ENCODE measurements around the gene SRRM1.

The SRRM1 gene, protein sequence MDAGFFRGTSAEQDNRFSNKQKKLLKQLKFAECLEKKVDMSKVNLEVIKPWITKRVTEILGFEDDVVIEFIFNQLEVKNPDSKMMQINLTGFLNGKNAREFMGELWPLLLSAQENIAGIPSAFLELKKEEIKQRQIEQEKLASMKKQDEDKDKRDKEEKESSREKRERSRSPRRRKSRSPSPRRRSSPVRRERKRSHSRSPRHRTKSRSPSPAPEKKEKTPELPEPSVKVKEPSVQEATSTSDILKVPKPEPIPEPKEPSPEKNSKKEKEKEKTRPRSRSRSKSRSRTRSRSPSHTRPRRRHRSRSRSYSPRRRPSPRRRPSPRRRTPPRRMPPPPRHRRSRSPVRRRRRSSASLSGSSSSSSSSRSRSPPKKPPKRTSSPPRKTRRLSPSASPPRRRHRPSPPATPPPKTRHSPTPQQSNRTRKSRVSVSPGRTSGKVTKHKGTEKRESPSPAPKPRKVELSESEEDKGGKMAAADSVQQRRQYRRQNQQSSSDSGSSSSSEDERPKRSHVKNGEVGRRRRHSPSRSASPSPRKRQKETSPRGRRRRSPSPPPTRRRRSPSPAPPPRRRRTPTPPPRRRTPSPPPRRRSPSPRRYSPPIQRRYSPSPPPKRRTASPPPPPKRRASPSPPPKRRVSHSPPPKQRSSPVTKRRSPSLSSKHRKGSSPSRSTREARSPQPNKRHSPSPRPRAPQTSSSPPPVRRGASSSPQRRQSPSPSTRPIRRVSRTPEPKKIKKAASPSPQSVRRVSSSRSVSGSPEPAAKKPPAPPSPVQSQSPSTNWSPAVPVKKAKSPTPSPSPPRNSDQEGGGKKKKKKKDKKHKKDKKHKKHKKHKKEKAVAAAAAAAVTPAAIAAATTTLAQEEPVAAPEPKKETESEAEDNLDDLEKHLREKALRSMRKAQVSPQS

DNA sequence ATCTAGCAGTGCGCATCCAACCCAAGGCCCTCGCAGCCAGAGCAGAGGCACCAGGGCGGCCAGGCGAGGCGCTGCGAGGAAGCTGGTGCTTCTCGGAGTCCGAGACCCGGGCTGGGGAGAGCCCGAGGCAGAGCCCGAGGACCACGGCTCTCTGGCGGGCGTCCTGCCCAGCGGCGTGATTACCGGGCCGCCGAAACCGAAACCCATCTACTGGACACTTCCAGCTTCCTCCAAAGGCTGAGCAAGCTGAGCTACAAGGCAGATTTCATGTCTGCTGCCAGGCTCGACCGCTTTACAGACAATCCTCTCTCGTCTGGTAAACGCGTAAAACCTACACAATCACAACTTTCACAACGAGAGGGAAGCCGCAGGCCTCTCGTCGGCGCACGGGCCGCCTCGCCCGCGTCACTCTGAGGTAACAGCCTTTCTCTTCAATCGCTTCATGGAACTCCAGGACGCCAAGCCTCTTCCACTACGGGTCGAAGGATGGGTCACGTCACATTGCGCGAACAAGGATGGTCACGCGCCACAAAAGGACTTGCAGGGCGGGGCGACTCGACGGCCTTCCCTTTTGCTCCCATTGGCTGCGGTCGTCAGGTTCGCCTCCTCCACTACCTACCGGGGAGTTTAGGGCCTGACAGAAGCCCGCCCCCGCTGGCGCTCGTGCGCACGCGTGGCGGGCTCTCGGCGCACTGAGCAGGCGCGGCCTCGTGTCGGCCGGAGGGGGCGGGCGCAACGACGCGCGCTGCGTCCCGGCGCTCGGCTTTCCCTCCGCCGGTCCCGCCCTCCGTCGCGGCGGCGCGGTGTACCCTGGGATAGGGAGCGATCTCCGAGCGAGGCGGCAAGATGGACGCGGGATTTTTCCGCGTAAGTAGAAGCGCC is at the start of gene SRRM1:
Gene SRRM1 (plus strand): TSS at position 822 of the 882 bp plus-strand sequence. CDS start 25 bp downstream, at position 847.
- peak; percentile 100 for DNase-seq (ENCODE audit: low spot score)

DNA sequence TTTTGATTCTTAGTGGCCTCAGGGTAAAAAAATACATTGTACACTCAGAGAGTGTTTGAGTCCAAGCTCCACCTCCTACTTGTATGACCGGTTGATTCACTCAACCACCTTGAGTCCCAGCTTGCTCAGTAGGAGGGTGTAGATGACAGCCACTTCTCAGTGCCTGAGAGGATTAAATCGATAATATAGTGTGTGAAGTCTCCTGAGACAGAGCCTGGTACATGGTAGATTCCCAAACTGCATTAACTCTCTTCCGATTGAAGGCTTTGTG is 48.8 kb upstream of the SRRM1 start:
- DNase-seq (ENCODE audit: low spot score) = no peak

DNA sequence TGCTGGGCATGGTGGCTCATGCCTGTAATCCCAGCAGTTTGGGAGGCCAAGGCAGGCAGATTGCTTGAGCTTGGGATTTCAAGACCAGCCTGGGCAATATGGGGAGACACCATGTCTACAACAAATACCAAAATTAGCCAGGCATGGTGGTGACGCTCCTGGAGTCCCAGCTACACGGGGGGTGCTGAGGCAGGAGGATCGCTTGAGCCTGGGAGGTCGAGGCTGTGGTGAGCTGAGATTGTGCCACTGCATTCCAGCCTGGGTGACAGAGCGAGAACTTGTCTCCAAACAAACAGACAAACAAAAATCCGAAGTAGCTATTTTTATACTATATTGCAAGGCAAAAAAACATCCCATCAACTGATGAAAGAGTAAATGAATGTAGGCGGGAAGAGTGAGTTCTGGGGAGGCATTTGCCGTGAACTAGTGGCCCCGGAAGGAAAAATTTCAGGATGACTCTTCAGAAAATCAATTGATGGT is 46.7 kb upstream of the SRRM1 start:
- no peak for DNase-seq (ENCODE audit: low spot score)

DNA sequence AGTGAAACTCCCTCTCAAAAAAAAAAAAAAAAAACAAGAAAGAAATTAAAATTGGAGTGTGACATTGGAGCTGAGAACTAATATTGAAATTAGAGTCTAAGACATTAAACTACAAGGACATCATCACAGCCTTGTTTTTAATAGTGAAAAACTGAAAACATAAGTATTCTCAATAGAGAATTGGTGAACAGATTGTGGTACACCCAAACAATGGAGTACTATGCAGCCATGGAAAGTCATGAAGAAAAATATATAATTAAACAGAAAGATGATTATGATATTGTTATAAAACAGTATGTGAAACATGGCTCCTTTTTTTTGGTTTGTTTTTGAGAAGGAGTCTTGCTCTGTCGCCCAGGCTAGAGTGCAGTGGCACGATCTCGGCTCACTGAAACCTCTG is 43.8 kb upstream of the SRRM1 start:
- no peak for DNase-seq (ENCODE audit: low spot score)

DNA sequence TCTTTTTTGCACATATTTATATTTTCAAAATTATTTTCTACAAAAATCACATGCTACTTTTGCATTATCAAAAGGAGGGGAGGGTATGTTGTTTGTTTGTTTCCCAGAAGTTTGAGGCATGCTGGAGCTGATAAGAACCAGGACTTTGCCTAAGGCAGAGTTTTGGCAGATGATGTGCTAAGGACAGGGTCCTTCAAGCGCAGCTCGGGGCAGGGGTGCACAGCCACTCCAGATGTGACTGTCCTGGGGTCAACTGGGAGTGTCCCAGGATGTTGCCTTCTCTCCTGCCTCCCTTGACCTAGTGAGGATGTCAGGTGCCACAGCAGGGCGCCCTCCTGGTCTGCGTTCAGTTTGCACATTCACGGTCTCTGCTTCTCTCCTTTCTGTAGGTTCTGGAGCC is 42.6 kb upstream of the SRRM1 start:
- no peak for DNase-seq (ENCODE audit: low spot score)

DNA sequence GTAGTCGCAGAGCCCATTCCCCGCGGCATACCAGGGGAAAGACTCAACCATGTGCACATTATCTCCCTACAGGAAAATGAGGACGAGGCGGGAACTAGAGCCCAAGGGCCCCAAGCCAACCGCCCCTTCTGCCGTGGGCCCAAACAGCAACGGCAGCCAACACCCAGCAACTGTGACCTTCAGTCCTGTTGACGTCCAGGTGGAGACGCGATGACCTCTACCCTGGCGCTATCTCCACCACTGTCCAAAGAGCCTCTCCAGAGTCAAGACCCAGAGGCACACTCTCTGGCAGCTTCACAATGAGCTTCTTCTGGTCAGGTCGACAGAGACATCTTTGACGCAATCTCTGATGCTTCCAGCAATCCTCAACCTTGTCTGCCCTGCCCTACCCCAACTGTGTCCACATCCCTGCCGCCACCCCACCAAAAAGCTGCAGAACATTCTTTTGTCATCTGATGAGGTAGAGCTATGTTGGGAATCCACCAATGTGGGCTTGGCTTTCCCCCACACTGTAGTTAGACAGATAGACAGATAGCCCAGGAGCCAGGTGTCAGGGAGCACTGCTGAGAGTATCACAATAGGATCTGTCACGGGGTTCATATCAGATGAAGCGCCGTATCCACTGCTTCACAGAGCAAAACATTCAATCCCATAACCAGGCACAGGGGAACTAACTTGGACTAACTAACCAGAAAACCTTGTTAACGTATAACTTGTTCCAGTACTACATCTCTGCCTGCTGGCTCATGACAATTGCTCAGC is 37.4 kb upstream of the SRRM1 start:
- DNase-seq (ENCODE audit: low spot score) = peak; percentile 36

DNA sequence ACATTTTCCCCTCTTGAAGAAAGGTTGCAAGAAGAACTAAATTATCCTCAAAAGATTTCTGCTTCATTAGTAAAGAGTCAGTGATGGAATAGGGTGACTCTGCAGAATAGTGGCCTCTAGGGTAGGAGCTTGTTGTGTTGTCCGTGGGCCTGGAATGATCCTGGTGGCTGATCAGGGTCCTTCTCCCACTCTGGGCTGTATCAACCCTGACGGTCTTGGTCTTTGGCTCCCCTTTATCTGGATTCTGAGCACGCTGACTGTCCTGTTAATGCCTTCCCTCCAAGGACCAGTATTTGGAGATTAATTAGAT is 36.9 kb upstream of the SRRM1 start:
- DNase-seq (ENCODE audit: low spot score) = no peak

DNA sequence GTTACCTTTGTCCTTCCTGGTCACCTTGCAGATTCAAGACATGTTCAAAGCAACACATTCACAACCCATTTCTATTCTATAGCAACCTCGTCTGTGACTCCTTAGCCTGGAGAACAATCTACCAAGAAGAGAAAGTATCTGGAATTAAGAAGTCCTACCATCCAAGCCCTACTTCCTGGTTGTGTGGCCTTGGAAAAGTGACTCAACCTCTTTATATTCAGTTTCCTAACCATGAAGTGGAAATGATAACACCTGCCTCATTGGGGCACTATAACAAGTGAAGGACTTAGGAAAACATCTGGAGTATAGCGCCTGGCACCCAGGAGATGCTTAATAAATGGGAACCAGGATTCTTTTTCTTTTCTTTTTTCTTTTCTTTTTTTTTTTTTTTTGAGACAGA is 36.5 kb upstream of the SRRM1 start:
- DNase-seq (ENCODE audit: low spot score) = peak; percentile 62

DNA sequence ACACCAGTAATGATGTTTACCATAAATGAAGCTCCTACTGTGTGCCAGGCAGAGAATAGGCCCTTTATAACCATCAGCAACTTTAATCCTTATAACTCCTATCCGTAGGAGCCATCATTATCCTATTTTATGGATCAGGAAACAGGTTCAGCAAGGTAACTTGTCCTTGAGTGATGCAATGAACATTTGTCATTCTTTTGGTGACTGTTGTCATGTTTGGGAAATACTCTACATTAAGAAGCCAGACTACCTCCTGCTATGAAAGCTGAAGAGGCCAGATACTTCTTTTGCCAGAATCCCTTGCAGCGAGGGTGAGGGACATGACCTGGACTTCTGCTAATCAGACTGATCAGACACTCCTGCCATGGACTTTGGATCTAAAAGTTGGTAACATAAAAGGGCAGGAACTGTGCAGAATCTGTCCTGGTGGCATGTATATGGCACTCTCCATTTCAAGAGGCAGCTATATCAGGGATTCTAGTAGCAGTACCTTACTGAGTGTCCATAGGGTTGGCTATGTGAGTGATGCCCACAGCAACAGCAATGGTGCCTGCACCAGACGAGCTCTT is 33.1 kb upstream of the SRRM1 start:
- no peak for DNase-seq (ENCODE audit: low spot score)

DNA sequence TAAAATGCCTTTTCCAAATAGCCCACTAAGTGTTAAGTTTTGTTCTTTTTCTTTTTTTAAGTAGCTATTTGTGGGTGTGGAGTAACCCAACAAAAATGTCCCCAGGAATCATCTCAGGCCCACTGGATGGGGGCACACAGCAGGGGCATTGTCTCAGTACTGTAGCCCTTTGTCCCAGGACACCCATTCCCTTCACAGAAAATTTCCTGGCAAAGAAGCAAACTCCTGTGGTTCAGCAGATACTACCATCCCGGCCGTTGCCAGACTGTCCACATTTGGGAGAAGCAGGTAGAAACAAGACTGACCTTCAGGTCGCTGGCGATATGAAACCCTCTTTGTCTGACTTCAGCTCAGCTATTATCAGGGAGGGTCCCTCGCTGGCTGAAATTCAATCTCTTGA is 23.7 kb upstream of the SRRM1 start:
- DNase-seq (ENCODE audit: low spot score) = no peak

DNA sequence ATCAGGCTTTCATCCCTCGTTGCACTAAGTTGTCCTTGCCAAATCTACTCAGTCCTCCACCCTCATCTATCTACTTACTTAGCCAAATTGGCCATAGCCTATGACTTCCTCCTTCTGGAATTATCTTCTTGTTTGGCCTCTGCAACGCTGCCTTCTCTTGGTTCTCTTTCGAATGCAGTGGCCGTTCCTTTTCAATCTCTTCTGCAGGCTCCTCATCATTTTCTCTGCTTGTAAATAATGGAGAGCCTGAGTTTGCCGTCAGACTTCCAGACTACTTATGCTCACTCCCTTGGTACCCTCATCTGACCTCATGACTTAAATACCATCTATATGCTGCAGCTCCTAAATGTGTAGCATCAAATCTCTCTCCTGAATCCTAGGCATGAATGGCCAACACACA is 22.4 kb upstream of the SRRM1 start:
- DNase-seq (ENCODE audit: low spot score) = no peak

DNA sequence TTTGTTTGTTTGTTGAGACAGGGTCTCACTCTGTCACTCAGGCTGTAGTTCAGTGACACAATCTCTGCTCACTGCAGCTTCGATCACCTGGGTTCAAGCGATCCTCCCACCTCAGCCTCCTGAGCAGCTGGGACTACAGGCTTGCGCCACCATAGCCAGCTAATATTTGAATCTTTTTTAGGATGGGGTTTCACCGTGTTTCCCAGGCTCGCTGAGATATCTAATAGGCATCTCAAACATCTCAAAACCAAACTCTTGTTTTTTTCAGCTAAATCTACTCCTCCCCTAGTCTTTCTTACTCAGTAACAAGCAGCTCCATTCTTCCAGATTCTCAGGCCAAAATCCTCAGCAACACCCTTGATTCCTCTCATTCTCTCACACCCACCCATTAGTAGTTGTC is 22.0 kb upstream of the SRRM1 start:
- DNase-seq (ENCODE audit: low spot score) = no peak

DNA sequence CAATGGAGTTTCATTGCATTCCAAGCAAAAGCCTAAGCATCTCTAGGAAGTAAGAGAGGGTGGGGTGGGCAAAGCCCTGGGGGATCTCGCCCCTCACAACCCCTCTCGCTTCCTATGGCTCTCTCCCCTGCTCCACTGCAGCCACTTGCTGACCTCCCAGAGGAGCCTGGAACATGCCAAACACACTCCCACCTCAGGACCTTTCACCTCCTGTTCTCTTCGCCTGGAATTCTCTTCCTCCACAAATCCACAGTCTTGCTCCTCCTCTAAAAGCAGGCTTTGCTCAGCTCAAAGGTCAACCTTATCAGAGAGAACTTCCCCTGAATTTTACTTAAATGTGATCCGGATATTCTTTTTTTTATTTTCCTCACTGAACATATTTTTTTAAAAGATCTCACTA is 20.9 kb upstream of the SRRM1 start:
- no peak for DNase-seq (ENCODE audit: low spot score)

DNA sequence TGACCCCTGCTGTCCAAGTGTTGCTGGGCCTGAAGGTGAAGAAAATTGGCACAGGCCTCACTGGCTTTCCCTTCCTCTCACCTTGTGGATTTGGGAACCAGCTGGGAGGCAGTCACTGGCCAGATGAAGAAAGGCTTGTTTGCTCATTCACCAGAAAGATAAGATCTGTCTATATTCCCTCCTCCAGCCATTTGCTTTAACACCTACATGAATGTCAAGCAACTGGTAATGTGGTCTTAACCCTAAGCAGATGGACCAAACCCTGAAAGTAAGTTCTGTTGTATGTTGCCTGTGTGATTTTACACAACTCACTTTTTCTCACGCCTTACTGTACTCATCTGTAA is 10.3 kb upstream of the SRRM1 start:
- DNase-seq (ENCODE audit: low spot score) = no peak

DNA sequence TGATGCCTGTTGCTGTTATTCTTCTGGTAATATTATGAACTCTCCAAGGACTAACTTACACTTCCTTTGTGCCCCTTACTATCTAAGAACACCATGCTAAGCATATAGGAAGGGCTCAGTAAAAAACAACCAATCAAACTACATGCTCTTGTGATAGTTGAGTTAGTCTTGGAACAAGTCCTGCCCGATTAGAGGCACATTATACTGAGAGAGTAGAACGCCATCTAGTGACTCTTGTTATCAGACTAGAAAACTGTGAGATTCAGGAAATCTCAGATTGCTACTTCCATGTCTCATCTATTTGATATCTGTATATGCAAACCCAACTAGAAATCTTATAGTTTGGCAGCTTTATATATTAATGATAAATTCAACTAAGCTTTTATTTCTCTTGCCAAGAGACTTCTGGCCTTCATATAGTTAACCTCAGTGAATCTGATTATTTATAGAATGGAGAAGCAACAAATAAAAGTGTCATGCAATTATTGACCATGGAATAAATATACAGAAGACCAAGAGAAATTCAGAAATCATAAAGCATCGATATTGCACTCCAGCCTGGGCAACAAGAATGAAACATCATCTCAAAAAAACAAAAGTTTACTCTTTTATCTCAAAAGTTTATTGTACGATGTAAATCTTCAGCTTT is 7.8 kb upstream of the SRRM1 start:
- DNase-seq (ENCODE audit: low spot score) = peak; percentile 73

DNA sequence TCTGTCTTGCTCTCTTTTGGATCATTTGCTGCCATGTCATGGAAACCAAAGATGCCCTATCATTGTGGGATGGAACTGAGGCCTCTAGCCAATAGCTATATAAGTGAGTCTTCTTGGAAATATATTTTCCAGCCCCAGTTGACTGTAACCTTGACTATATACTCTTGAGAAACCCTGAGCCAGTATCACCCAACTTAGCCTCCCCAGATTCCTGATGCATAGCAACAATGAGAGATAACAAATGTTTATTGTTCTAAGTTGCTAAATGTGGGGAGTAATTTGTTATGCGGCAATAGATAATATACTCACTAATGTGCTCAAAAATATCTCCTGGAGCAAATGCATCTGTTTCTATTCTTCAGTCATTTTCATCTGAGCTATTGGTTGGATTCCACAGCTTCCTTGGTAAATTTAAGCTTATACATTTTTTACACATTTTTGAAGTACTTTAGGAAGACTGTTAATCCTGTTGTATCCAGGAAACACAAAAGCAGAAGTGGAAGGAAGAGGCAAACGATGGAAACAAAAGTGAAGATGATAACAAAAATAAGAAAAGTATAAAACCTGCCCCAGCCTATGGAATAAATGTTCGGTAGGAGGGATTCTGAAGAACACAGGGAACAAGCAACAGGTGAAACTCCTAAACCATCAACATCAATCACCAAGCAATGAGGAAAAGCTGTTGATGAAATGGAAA is 6.3 kb upstream of the SRRM1 start:
- DNase-seq (ENCODE audit: low spot score) = no peak

DNA sequence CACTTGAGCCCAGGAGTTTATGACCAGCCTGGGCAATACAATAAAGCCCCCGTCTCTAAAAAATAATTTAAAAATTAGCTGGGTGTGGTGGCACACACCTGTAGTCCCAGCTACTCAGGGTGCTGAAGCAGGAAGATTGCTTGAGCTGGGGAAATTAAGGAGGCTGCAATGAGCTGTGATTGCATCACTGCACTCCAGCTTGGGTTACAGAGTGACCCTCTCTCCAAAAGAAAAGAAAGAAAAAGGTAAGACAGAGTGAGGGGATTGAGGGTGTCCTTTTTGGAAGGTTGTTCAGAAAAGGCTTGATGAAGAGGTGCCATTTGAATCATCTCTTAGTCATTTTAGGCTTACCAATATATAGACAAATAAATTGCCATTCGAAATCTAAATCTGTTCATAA is 4.0 kb upstream of the SRRM1 start:
- no peak for DNase-seq (ENCODE audit: low spot score)

DNA sequence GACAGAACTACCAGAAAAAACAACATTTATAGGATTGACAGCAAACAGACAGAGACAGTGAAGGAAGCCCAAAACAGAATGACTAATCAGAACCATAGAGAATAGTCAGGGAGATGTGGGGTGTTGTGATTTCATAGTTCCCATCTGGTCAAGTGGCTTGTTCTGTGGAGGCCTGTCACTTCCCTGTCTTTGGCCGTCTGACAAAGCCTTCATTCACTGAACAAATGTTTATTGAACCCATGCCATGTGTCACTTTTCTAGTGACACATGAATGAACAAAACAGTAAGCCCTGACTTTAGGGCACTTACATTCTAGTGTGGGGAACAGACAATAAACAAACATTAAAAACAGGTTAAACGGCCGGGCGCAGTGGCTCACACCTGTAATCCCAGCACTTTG is 3.2 kb upstream of the SRRM1 start:
- peak; percentile 40 for DNase-seq (ENCODE audit: low spot score)

DNA sequence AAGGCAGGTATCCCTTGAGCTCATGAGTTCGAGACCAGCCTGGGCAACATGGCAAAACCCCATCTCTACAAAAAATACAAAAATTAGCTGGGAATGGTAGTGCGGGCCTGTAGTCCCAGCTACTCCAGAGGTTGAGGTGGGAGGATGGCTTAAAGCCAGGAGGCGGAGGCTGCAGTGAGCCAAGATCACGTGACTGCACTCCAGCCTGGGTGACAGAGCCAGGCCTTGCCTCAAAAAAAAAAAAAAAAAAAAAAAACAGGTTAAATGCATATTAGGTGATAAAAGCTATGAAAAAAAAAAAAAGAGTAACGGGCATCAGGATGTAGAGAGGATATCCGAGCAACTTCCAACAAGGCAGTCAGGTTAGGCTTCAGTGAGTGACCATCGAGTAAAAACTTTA is 2.8 kb upstream of the SRRM1 start:
- DNase-seq (ENCODE audit: low spot score) = peak; percentile 13

DNA sequence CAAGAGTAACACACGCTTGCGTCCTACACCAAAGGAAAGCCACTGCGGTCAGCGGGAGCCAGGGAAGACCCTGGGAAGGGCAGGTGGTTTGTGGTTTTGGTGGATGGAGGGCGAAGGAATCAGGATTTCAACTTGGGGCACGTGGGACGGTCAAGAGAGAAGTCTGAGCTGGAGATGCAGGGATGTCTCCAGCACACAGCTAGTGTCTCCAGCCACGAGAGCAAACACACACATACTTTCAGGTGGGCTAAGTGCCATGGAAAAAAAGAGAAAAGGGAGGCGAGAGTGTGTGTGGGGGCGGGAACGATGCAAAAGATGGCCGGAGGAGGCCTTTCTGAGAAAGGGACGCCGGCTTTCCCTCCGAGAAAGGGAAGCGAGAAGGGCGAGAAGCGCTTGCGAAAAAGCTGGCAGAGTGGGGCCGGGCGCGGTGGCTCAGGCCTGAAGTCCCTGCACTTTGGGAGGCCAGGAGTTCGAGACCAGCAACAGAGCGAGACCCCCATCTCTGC is 1.4 kb upstream of the SRRM1 start:
- peak; percentile 19 for DNase-seq (ENCODE audit: low spot score)

Data from kidney tubule cell (primary cell).